Right renal pelvis (tissue), 4 donors: Measurements from ENCODE around the gene DIAPH1. TPM values are rescaled to one million over a fixed set of nuclear protein-coding genes. Genes with fewer than 3 reads are reported as not detected.

Source experiments
- DNase-seq, 4 donors: peaks; one replicate each; pipeline ENCODE4 v3.0.0-alpha.2; 2013; ENCODE audit warnings: low read depth in 4 of 4, low spot score in 3 of 4, missing footprints in 1 of 4
- polyA plus RNA-seq, 4 donors: library from polyadenylated mRNA; unstranded; fragments of 120-200 nt; gene quantifications; one replicate each; pipeline ENCODE4 v1.2.1, GENCODE V29; 2013; ENCODE audit not compliant: insufficient read length in 4 of 4

DIAPH1 gene
- polyA plus RNA-seq, 4 donors = 62.7 to 71.7 (median 70.4) TPM

DNA sequence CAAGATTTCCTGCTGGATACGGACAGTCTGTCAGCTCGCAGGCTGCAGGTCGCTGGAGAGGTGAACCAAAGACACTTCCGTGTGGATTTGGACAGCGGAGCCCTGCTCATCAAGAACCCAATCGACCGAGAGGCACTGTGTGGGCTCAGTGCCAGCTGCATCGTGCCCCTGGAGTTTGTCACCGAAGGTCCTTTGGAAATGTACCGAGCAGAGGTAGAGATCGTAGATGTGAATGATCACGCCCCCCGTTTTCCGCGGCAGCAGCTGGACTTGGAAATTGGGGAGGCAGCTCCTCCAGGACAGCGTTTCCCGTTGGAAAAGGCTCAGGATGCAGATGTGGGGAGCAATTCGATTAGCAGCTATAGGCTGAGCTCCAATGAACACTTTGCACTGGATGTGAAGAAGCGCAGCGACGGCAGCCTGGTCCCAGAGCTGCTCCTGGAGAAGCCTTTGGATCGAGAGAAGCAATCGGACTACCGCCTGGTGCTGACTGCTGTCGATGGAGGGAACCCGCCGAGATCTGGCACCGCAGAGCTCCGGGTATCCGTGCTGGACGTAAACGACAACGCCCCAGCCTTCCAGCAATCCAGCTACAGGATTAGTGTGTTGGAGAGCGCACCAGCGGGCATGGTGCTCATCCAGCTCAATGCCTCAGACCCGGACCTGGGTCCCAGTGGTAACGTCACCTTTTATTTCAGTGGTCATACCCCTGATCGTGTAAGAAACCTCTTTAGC, 133.3 kb downstream of the DIAPH1 start:
- no peak for DNase-seq

GRCh38 chr5:141484641-141485311, 134.0 kb downstream of the DIAPH1 start, which contains the start of gene PCDHGC4:
Gene PCDHGC4 (plus strand): TSS chr5:141485030. CDS start chr5:141485174, 144 bp downstream.
- DNase-seq = no peak

GRCh38 chr5:141484310-141484640, 134.5 kb downstream of the DIAPH1 start:
- no peak for DNase-seq

DNA sequence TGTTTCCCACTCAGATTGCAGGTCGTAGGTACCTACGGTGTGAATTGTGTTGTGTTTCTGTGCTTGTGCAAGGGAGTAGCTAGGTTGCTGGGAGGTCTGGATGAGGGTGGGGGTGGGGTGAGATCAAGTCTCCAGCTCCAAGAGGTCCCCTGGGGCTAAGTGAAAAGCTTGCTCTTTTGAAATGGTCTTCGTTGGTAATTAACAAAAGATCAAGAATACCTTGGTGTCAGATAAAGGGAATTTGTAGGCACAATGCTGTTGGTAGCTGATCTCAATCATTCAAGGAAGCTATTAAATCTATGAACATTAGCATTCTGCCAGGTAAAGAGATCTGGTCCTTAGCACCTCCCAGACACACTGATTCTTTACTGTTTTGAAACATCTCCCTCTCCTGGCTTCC, 134.9 kb downstream of the DIAPH1 start:
- DNase-seq = no peak

- no peak for DNase-seq
These were observed 139.0 kb downstream of the DIAPH1 start for GRCh38 chr5:141479776-141480175.

DNA sequence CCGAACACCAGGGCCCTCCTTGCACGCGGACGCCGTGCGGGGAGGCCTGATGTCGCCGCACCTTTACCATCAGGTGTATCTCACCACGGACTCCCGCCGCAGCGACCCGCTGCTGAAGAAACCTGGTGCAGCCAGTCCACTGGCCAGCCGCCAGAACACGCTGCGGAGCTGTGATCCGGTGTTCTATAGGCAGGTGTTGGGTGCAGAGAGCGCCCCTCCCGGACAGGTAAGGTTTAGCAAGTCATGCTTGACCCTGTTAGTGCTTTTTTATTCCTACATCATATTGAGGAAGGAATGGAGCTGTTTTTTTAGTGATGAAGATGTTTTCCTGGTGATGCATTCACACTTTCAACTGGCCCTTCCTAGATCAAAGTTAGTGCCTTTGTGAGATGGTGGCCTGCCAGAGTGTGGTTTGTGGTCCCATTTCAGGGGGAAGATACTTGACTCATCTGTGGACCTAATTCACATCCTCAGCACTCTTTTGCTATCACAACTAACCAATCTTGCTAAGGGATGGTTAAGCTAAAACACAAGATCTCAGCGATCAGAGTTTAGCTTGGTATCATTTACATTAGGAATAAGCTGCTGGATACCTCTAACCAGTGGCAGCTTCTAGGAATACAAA, 140.4 kb downstream of the DIAPH1 start:
- DNase-seq = no peak

DNA sequence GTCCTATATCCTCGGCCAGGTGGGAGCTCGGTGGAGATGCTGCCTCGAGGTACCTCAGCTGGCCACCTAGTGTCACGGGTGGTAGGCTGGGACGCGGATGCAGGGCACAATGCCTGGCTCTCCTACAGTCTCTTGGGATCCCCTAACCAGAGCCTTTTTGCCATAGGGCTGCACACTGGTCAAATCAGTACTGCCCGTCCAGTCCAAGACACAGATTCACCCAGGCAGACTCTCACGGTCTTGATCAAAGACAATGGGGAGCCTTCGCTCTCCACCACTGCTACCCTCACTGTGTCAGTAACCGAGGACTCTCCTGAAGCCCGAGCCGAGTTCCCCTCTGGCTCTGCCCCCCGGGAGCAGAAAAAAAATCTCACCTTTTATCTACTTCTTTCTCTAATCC, 141.0 kb downstream of the DIAPH1 start:
- DNase-seq = no peak

GRCh38 chr5:141477044-141477575, 141.7 kb downstream of the DIAPH1 start:
- no peak for DNase-seq

DNA sequence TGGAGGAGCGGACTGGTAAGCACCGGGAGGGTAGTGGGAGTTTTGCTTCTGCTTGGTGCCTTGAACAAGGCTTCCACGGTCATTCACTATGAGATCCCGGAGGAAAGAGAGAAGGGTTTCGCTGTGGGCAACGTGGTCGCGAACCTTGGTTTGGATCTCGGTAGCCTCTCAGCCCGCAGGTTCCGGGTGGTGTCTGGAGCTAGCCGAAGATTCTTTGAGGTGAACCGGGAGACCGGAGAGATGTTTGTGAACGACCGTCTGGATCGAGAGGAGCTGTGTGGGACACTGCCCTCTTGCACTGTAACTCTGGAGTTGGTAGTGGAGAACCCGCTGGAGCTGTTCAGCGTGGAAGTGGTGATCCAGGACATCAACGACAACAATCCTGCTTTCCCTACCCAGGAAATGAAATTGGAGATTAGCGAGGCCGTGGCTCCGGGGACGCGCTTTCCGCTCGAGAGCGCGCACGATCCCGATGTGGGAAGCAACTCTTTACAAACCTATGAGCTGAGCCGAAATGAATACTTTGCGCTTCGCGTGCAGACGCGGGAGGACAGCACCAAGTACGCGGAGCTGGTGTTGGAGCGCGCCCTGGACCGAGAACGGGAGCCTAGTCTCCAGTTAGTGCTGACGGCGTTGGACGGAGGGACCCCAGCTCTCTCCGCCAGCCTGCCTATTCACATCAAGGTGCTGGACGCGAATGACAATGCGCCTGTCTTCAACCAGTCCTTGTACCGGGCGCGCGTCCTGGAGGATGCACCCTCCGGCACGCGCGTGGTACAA, 142.5 kb downstream of the DIAPH1 start:
- DNase-seq = peak in 1 of 4 donors; percentile 73

DNA sequence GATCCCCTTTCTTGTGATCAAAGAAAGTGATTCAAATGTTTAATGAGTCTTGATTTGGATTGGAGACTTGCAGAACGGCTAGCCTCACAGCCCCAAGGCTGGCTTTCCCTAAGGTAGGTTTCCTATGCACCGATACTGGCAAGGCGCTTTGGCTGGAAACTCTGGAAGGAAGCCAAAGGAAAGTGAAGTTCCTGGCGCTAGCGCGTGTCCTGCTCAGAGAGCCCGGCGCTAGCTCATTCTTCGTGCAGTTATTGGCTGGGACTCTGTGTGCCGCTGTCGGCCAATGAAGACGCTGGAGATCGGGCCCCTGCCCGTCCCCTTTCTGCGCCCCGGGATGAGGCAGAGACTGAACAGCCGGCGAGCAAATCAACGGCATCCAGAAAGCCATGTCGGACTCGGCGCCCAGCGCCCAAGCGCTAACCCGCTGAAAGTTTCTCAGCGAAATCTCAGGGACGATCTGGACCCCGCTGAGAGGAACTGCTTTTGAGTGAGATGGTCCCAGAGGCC, 143.1 kb downstream of the DIAPH1 start, which contains the start of gene PCDHGC3:
PCDHGC3 (plus strand) TSS at position 342 of the 507 bp plus-strand sequence; CDS start at position 493, 151 bp downstream.
- DNase-seq = peak; percentile 77 to 88 (median 86)

GRCh38 chr5:141465351-141465750, 153.4 kb downstream of the DIAPH1 start:
- DNase-seq = no peak

Other genes starting within 250 kb of the DIAPH1 start
- gene PCDHGB3, start 248.8 kb downstream of the DIAPH1 start, polyA plus RNA-seq = 1 to 10 TPM; 1.7 to 2.3 (median 2.0) TPM
- gene PCDHGA6, start 245.1 kb downstream of the DIAPH1 start, polyA plus RNA-seq = 1 to 10 TPM; 5.4 to 9.1 (median 6.5) TPM
- gene PCDHGA7, start 236.3 kb downstream of the DIAPH1 start, polyA plus RNA-seq = 1 to 10 TPM; 2.1 to 2.8 (median 2.2) TPM
- gene PCDHGB4, start 231.3 kb downstream of the DIAPH1 start, polyA plus RNA-seq = 1 to 10 TPM; 4.3 to 6.6 (median 6.0) TPM
- under 1 TPM; 0.30 to 0.52 (median 0.32) TPM for gene PCDHGA8, start 226.4 kb downstream of the DIAPH1 start, polyA plus RNA-seq
- gene PCDHGB5, start 221.1 kb downstream of the DIAPH1 start, polyA plus RNA-seq = 10 to 100 TPM in 1 of 4 donors, 1 to 10 TPM in 3; 9.4 to 11.0 (median 9.7) TPM
- 1 to 10 TPM; 5.5 to 6.5 (median 6.0) TPM for gene PCDHGA9, start 216.2 kb downstream of the DIAPH1 start, polyA plus RNA-seq
- gene PCDHGB6, start 211.0 kb downstream of the DIAPH1 start, polyA plus RNA-seq = 1 to 10 TPM; 7.0 to 8.3 (median 8.2) TPM
- gene PCDHGA10, start 206.0 kb downstream of the DIAPH1 start, polyA plus RNA-seq = 1 to 10 TPM; 3.7 to 3.9 (median 3.9) TPM
- gene PCDHGB7, start 201.3 kb downstream of the DIAPH1 start, polyA plus RNA-seq = 10 to 100 TPM; 15.4 to 16.6 (median 15.9) TPM
- 1 to 10 TPM; 4.4 to 5.5 (median 4.9) TPM for gene PCDHGA11, start 197.9 kb downstream of the DIAPH1 start, polyA plus RNA-seq
- 1 to 10 TPM in 3 of 4 donors, under 1 TPM in 1; 0.97 to 2.1 (median 1.7) TPM for gene PCDHGA12, start 188.5 kb downstream of the DIAPH1 start, polyA plus RNA-seq
- 100 to 1,000 TPM; 105 to 128 (median 117) TPM for gene PCDHGC3, start 143.0 kb downstream of the DIAPH1 start, polyA plus RNA-seq
- 1 to 10 TPM; 2.8 to 3.4 (median 3.2) TPM for gene PCDHGC4, start 134.0 kb downstream of the DIAPH1 start, polyA plus RNA-seq
- gene PCDHGC5, start 129.9 kb downstream of the DIAPH1 start, polyA plus RNA-seq = under 1 TPM; 0.11 to 0.61 (median 0.34) TPM
- 100 to 1,000 TPM in 1 of 4 donors, 10 to 100 TPM in 3; 93.3 to 102 (median 95.2) TPM for gene HDAC3, start 17.8 kb upstream of the DIAPH1 start, polyA plus RNA-seq
- 1 to 10 TPM in 2 of 4 donors, under 1 TPM in 2; 0.73 to 1.4 (median 1.1) TPM for gene RELL2, start 18.0 kb upstream of the DIAPH1 start, polyA plus RNA-seq
- gene FCHSD1, start 32.4 kb upstream of the DIAPH1 start, polyA plus RNA-seq = 10 to 100 TPM; 11.6 to 14.3 (median 13.8) TPM
- 10 to 100 TPM; 19.8 to 24.4 (median 20.9) TPM for gene ARAP3, start 63.2 kb upstream of the DIAPH1 start, polyA plus RNA-seq